Stimulated activated CD8-positive, alpha-beta memory T cell treated with anti-CD3 and anti-CD28 coated beads, Interleukin-7, amount 100 ng/mL, for 1 hour (primary cell): Measurements from ENCODE around the gene C6orf118.

Source experiments
- DNase-seq, 2 donors: peaks; one replicate each; pipeline ENCODE4 v3.0.0-alpha.2; 2020; ENCODE audit warnings: low read depth in 2 of 2

The C6orf118 gene

GRCh38 chr6:165308926-165309731 is at the start of gene C6orf118:
Gene C6orf118, minus strand, starts transcription at chr6:165309605. Its CDS starts 19 bp downstream, at chr6:165309586.
- DNase-seq, result no peak

GRCh38 chr6:165345700-165346099 is 36.3 kb upstream of the C6orf118 start:
- DNase-seq, result no peak

GRCh38 chr6:165340532-165340931 is 31.1 kb upstream of the C6orf118 start:
- no peak for DNase-seq

GRCh38 chr6:165325609-165326008 is 16.2 kb upstream of the C6orf118 start:
- DNase-seq, result no peak

GRCh38 chr6:165321555-165322145 is 12.2 kb upstream of the C6orf118 start:
- no peak for DNase-seq

GRCh38 chr6:165321150-165321549 is 11.7 kb upstream of the C6orf118 start:
- no peak for DNase-seq

- no peak for DNase-seq
These were observed 8.3 kb upstream of the C6orf118 start for GRCh38 chr6:165317723-165318122.

- no peak for DNase-seq
These were observed 2.5 kb downstream of the C6orf118 start for GRCh38 chr6:165306955-165307354.

- no peak for DNase-seq
These were observed 7.8 kb downstream of the C6orf118 start for GRCh38 chr6:165301372-165302246.

GRCh38 chr6:165300422-165300936 is 8.9 kb downstream of the C6orf118 start:
- no peak for DNase-seq

- no peak for DNase-seq
These were observed 10.5 kb downstream of the C6orf118 start for GRCh38 chr6:165298875-165299274.

- no peak for DNase-seq
These were observed 11.0 kb downstream of the C6orf118 start for GRCh38 chr6:165298402-165298801.

GRCh38 chr6:165292657-165293056 is 16.7 kb downstream of the C6orf118 start:
- no peak for DNase-seq

- no peak for DNase-seq
These were observed 34.8 kb downstream of the C6orf118 start for GRCh38 chr6:165274611-165275010.

GRCh38 chr6:165272585-165272984 is 36.8 kb downstream of the C6orf118 start:
- no peak for DNase-seq

- no peak for DNase-seq
These were observed 40.4 kb downstream of the C6orf118 start for GRCh38 chr6:165268987-165269386.

GRCh38 chr6:165266621-165267020 is 42.8 kb downstream of the C6orf118 start:
- DNase-seq, result no peak

GRCh38 chr6:165266191-165266590 is 43.2 kb downstream of the C6orf118 start:
- no peak for DNase-seq

GRCh38 chr6:165260462-165260861 is 48.9 kb downstream of the C6orf118 start:
- DNase-seq, result no peak

- DNase-seq, result no peak
These were observed 59.6 kb downstream of the C6orf118 start for GRCh38 chr6:165249808-165250207.

GRCh38 chr6:165245701-165246100 is 63.7 kb downstream of the C6orf118 start:
- no peak for DNase-seq

GRCh38 chr6:165245287-165245686 is 64.1 kb downstream of the C6orf118 start:
- no peak for DNase-seq
